H1 (cell line): ENCODE measurements around the gene IL1RAP. TPM values are rescaled to one million over a fixed set of nuclear protein-coding genes. Genes with fewer than 3 reads are reported as not detected.

Experiments used
- CTCF ChIA-PET: fragments of 300-600 bp; sonication (Branson Sonifier 250); formaldehyde crosslinking; loops from one replicate; lab custom pipeline; 2021; ENCODE audit not compliant: partially characterized antibody; lab: Charles Lee
- POLR2A ChIA-PET: fragments of 300-600 bp; sonication (Branson Sonifier 250); formaldehyde crosslinking; loops from one replicate; lab custom pipeline; 2021; ENCODE audit warnings: inconsistent platforms; ENCODE audit not compliant: partially characterized antibody; lab: Charles Lee
- DNase-seq, 2 experiments: peaks; one replicate each; pipeline versions ENCODE4 v3.0.0 to v3.0.0-alpha.2; 2010 to 2022; ENCODE audit warnings: low spot score in 2 of 2, low read depth in 1 of 2, mixed read lengths in 1 of 2
- FAIRE-seq: peaks from 2 replicates; lab custom pipeline; 2011; peaks lifted over from hg19 to GRCh38; lab: Jason Lieb, UNC
- H2AFZ ChIP-seq: 2 replicates; pipeline ENCODE4 v1.8.1; 2012; ENCODE audit warnings: low read length, inconsistent platforms
- H2AK5ac ChIP-seq: 2 replicates; pipeline ENCODE4 v1.6.1; 2013; ENCODE audit warnings: low read depth, low read length
- H2BK120ac ChIP-seq: replicated peaks from 2 replicates; pipeline ENCODE3; 2013; ENCODE audit warnings: low read depth, low read length, inconsistent platforms
- H2BK12ac ChIP-seq: 2 replicates; pipeline ENCODE4 v1.6.1; 2013; ENCODE audit warnings: low read depth, low read length
- H2BK15ac ChIP-seq: 2 replicates; pipeline ENCODE4 v1.6.1; 2013; ENCODE audit warnings: low read length
- H2BK20ac ChIP-seq: 2 replicates; pipeline ENCODE4 v1.6.1; 2013; ENCODE audit warnings: low read length
- H2BK5ac ChIP-seq: 2 replicates; pipeline ENCODE4 v1.6.1; 2013; ENCODE audit warnings: low read depth, low read length
- H3K14ac ChIP-seq: 2 replicates; pipeline ENCODE4 v1.6.1; 2013; ENCODE audit warnings: inconsistent platforms; ENCODE audit not compliant: insufficient read length
- H3K18ac ChIP-seq: 2 replicates; pipeline ENCODE4 v1.6.1; 2013; ENCODE audit warnings: low read length; ENCODE audit errors: extremely low read depth
- H3K23ac ChIP-seq: 2 replicates; pipeline ENCODE4 v1.6.1; 2013; ENCODE audit warnings: inconsistent platforms; ENCODE audit not compliant: insufficient read length
- H3K23me2 ChIP-seq: 2 replicates; pipeline ENCODE4 v1.6.1; 2013; ENCODE audit warnings: low read depth, low read length
- H3K27ac ChIP-seq: 2 replicates; pipeline ENCODE4 v1.6.1; 2011; ENCODE audit warnings: low read depth, low read length, inconsistent platforms
- H3K27me3 ChIP-seq, 4 experiments: replicated peaks in 1 of 4; 1 replicate in 1 of 4; 2 replicates in 3 of 4; pipeline versions ENCODE4 v1.6.1 to v1.8.1; 2011 to 2013; ENCODE audit warnings: low read length in 3 of 4, mild to moderate bottlenecking in 3 of 4, inconsistent platforms in 2 of 4, mixed read lengths in 2 of 4, moderate library complexity in 1 of 4; ENCODE audit not compliant: control insufficient read depth in 3 of 4, insufficient read depth in 3 of 4; ENCODE audit errors: extremely low read depth in 1 of 4
- H3K36me3 ChIP-seq, 4 experiments: 2 replicates each; pipeline versions ENCODE4 v1.6.1 to v1.8.1; 2011 to 2013; ENCODE audit warnings: mild to moderate bottlenecking in 4 of 4, low read length in 3 of 4, moderate library complexity in 2 of 4, control low read depth in 1 of 4, inconsistent platforms in 1 of 4; ENCODE audit not compliant: insufficient read depth in 4 of 4, control insufficient read depth in 2 of 4
- H3K4ac ChIP-seq: replicated peaks from 2 replicates; pipeline ENCODE3; 2013; ENCODE audit warnings: low read length, low read depth, mixed read lengths, inconsistent platforms; ENCODE audit not compliant: insufficient read length
- H3K4me1 ChIP-seq, 4 experiments: replicated peaks in 1 of 4; 1 replicate in 1 of 4; 2 replicates in 3 of 4; pipeline versions ENCODE4 v1.6.1 to v1.8.1; 2011 to 2013; ENCODE audit warnings: low read length in 3 of 4, inconsistent platforms in 2 of 4, mixed read lengths in 1 of 4; ENCODE audit not compliant: insufficient read depth in 4 of 4, control insufficient read depth in 3 of 4
- H3K4me2 ChIP-seq, 2 experiments: 2 replicates each; pipeline versions ENCODE4 v1.6.1 to v1.8.1; 2011 to 2013; ENCODE audit warnings: low read depth in 2 of 2, low read length in 2 of 2, control low read depth in 1 of 2, inconsistent platforms in 1 of 2, mild to moderate bottlenecking in 1 of 2; ENCODE audit not compliant: insufficient read depth in 1 of 2
- H3K4me3 ChIP-seq, 4 experiments: fragments of 200-600, 300-600 bp in 1 of 4; sonication (generic), shearing (Covaris generic), sonication (Bioruptor Twin) in 1 of 4; 2 replicates each; pipeline versions ENCODE4 v1.5.1 to v1.8.1; 2011 to 2016; ENCODE audit warnings: low read length in 4 of 4, low read depth in 3 of 4, control low read depth in 2 of 4, inconsistent platforms in 2 of 4, mild to moderate bottlenecking in 2 of 4, mixed read lengths in 1 of 4, moderate library complexity in 1 of 4; ENCODE audit not compliant: insufficient read depth in 2 of 4; ENCODE audit errors: extremely low read depth in 1 of 4
- H3K56ac ChIP-seq: replicated peaks from 2 replicates; pipeline ENCODE3; 2013; ENCODE audit warnings: low read depth, mild to moderate bottlenecking, mixed read lengths, low read length, inconsistent platforms; ENCODE audit not compliant: insufficient read length
- H3K79me1 ChIP-seq: 2 replicates; pipeline ENCODE4 v1.6.1; 2013; ENCODE audit warnings: low read depth, low read length, control low read depth
- H3K79me2 ChIP-seq, 2 experiments: 2 replicates each; pipeline versions ENCODE4 v1.6.1 to v1.8.1; 2012 to 2013; ENCODE audit warnings: low read length in 2 of 2, mild to moderate bottlenecking in 2 of 2, inconsistent platforms in 1 of 2; ENCODE audit not compliant: insufficient read depth in 2 of 2, control insufficient read depth in 1 of 2
- H3K9ac ChIP-seq, 4 experiments: replicated peaks in 1 of 4; 1 replicate in 1 of 4; 2 replicates in 3 of 4; pipeline versions ENCODE4 v1.6.1 to v1.8.1; 2011 to 2013; ENCODE audit warnings: low read depth in 3 of 4, low read length in 3 of 4, control low read depth in 2 of 4, mild to moderate bottlenecking in 2 of 4, moderate library complexity in 2 of 4, inconsistent platforms in 1 of 4; ENCODE audit errors: extremely low read depth in 1 of 4
- H3K9me3 ChIP-seq, 2 experiments: 2 replicates each; pipeline versions ENCODE4 v1.6.1 to v1.8.1; 2012 to 2013; ENCODE audit warnings: mild to moderate bottlenecking in 2 of 2, moderate library complexity in 2 of 2, control low read depth in 1 of 2, inconsistent platforms in 1 of 2, low read depth in 1 of 2, low read length in 1 of 2, mixed read lengths in 1 of 2; ENCODE audit not compliant: insufficient read depth in 2 of 2
- H4K20me1 ChIP-seq, 2 experiments: replicated peaks in 1 of 2; 2 replicates each; pipeline versions ENCODE3 to v1.8.1; 2011 to 2013; ENCODE audit warnings: inconsistent platforms in 2 of 2, low read length in 2 of 2, mild to moderate bottlenecking in 1 of 2; ENCODE audit not compliant: insufficient read depth in 2 of 2, control insufficient read depth in 1 of 2
- H4K5ac ChIP-seq: 2 replicates; pipeline ENCODE4 v1.6.1; 2013; ENCODE audit warnings: low read length, low read depth, mixed read lengths, inconsistent platforms; ENCODE audit not compliant: insufficient read length
- H4K8ac ChIP-seq: 2 replicates; pipeline ENCODE4 v1.8.0; 2013; ENCODE audit warnings: mild to moderate bottlenecking, moderate library complexity, low read length, inconsistent platforms; ENCODE audit not compliant: insufficient read depth; ENCODE audit errors: extremely low read depth
- H4K91ac ChIP-seq: replicated peaks from 2 replicates; pipeline ENCODE3; 2013; ENCODE audit warnings: low read length, mixed read lengths, inconsistent platforms; ENCODE audit not compliant: insufficient read length
- ATF2 ChIP-seq: IDR thresholded peaks from 2 replicates; pipeline ENCODE4 v1.6.1; 2012; ENCODE audit warnings: low read length, inconsistent platforms
- BACH1 ChIP-seq: IDR thresholded peaks from 2 replicates; pipeline ENCODE4 v1.6.1; 2012; ENCODE audit warnings: low read length, improper control_type of control experiment
- HDAC6 ChIP-seq: IDR thresholded peaks from one replicate; pipeline ENCODE4 v1.7.1; 2012; ENCODE audit warnings: low read depth, mild to moderate bottlenecking, inconsistent platforms, low read length, moderate library complexity
- JUN ChIP-seq: IDR thresholded peaks from 2 replicates; pipeline ENCODE4 v1.6.1; 2011; ENCODE audit warnings: low read depth, mild to moderate bottlenecking, improper control_type of control experiment, low read length
- KDM4A ChIP-seq: IDR thresholded peaks from one replicate; pipeline ENCODE4 v1.7.1; 2012; ENCODE audit warnings: low read depth, mild to moderate bottlenecking, moderate library complexity, low read length, inconsistent platforms; ENCODE audit not compliant: severe bottlenecking
- RFX5 ChIP-seq: IDR thresholded peaks from 2 replicates; pipeline ENCODE4 v1.6.1; 2011; ENCODE audit warnings: low read depth, low read length, improper control_type of control experiment, borderline replicate concordance
- SP4 ChIP-seq: IDR thresholded peaks from 2 replicates; pipeline ENCODE4 v1.6.1; 2012; ENCODE audit warnings: low read length, inconsistent platforms
- TAF1 ChIP-seq: IDR thresholded peaks from 2 replicates; pipeline ENCODE4 v1.6.1; 2011; ENCODE audit warnings: mild to moderate bottlenecking, low read depth, low read length
- ZNF274 ChIP-seq: IDR thresholded peaks from 2 replicates; pipeline ENCODE4 v1.7.0; 2012; ENCODE audit warnings: low read length, borderline replicate concordance; ENCODE audit errors: extremely low read depth
- WGBS, 2 experiments: shearing (Covaris generic) in 1 of 2; methylation state at CpG; one replicate each; pipeline versions ENCODE4 v1.1.6 to v1.1.7; 2013 to 2015; ENCODE audit warnings: low lambda C conversion rate in 2 of 2, mixed read lengths in 2 of 2, inconsistent platforms in 1 of 2, low coverage in 1 of 2, missing lambda C conversion rate in 1 of 2; ENCODE audit not compliant: insufficient replicate concordance in 2 of 2, insufficient coverage in 1 of 2, insufficient read length in 1 of 2; ENCODE audit errors: extremely low coverage in 1 of 2, missing lambda C conversion rate in 1 of 2; 5-methylcytosine and 5-hydroxymethylcytosine counted together
- polyA plus RNA-seq, 7 experiments: library from polyadenylated mRNA; depleted of rRNA in 3 of 7; stranded (reverse) in 5 of 7; unstranded in 2 of 7; fragments of >200 nt in 5 of 7; fragments of 200-250 nt in 2 of 7; gene quantifications; 1 replicate in 5 of 7; 2 replicates in 1 of 7; 4 replicates in 1 of 7; pipeline versions ENCODE4 v1.2.1 to v1.2.3, GENCODE V29; 2011 to 2013; ENCODE audit warnings: missing spikeins in 2 of 7, mixed read lengths in 2 of 7
- total RNA-seq: library from RNA; stranded (reverse); fragmentation: NEBNext Ultra II Directional; extraction: Animal tissue kit (Norgen Biotek cat#: 25700); gene quantifications from 2 replicates; pipeline ENCODE4 v1.2.1, GENCODE V29; 2021

The IL1RAP gene
- total and polyA plus RNA-seq, 2 of the 8 experiments (the other 6 are each of a cell fraction or from before 2014, with no cell fraction given) = 2.4 to 3.9 TPM

- Histone ChIP-seq H2AFZ (no peak overlapping the region), H3K4ac (no peak overlapping the region)
- 78% methylated on average over 1 of the region's 1 CpG; no CpG with 5 or more reads in 1 of the 2 experiments for WGBS, 2 experiments
Measured at GRCh38 chr3:190695225-190695624, 181.3 kb downstream of the IL1RAP start.

More at GRCh38 chr3:190695225-190695624, 181.3 kb downstream of the IL1RAP start:
- H2AK5ac ChIP-seq = no peak overlapping the region
- no peaks in the 10 kb centered on the region for H3K27me3 ChIP-seq
- H2BK120ac ChIP-seq = no peak overlapping the region
- CTCF ChIA-PET = interaction anchor here (0.6 to 2.8 kb wide), 3 partner anchors 10 to 203 kb away, joined by 3 to 11 read pairs (median 3); no protein-coding TSS in a partner anchor
- no peaks in the 10 kb centered on the region for H3K79me2 ChIP-seq
- TF ChIP-seq SP4 (no peak), RFX5 (no peak), ZNF274 (no peak), JUN (no peak), BACH1 (no peak), TAF1 (no peak), ATF2 (no peak), HDAC6 (no peak), KDM4A (no peak)
- H3K56ac ChIP-seq = no peak overlapping the region
- no peak overlapping the region for H4K5ac ChIP-seq
- H3K36me3 ChIP-seq = no peaks in the 10 kb centered on the region
- H2BK12ac ChIP-seq = no peak overlapping the region
- H4K91ac ChIP-seq = no peak overlapping the region
- H2BK20ac ChIP-seq = no peak overlapping the region
- H3K4me3 ChIP-seq = no peak overlapping the region
- DNase-seq = no peak
- no peak overlapping the region for H3K9ac ChIP-seq
- H3K27ac ChIP-seq = no peak overlapping the region
- H3K4me2 ChIP-seq = no peak overlapping the region
- H3K23ac ChIP-seq = no peak overlapping the region
- no peak for FAIRE-seq
- no peak overlapping the region for H3K18ac ChIP-seq
- no peak overlapping the region for H4K8ac ChIP-seq
- no peak overlapping the region for H2BK5ac ChIP-seq
- H3K14ac ChIP-seq = no peak overlapping the region
- POLR2A ChIA-PET = interaction anchor here (0.6 kb wide), 1 partner anchor 33 kb away, joined by 3 read pairs; no protein-coding TSS in a partner anchor
- H3K79me1 ChIP-seq = no peaks in the 10 kb centered on the region
- no peaks in the 10 kb centered on the region; the same call in 1 of the 2 replicates for H3K23me2 ChIP-seq
- H4K20me1 ChIP-seq = no peaks in the 10 kb centered on the region
- no peaks in the 10 kb centered on the region for H3K4me1 ChIP-seq
- H2BK15ac ChIP-seq = no peak overlapping the region
- H3K9me3 ChIP-seq = no peaks in the 10 kb centered on the region
